ENCODE data around the gene SLC25A33. TPM values are rescaled to one million over a fixed set of nuclear protein-coding genes. Genes with fewer than 3 reads are reported as not detected.

Gene SLC25A33
- polyA plus RNA-seq, 1 donor from 2014 or later = 19.1 TPM

DNA sequence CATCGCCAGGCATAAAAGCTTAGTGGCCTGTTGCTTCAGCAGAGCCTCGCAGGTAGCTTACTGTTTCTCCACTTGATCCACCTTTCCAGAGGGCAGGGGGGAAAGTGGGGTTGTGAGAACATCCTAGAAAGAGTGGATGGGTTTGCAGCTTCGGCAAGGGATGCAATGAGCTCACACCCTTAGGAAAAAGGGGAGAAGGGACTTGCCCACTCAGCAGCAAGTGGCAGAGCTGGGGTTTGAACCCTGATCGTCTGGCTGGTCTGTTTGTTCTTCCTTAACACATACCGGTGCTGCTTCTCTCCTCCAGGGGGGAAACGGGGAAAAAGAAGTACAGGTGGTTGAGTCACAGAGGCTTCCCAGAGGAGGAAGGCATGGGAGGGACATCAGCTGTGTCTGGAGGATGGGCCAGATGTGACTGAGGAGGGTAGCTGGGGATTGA, 50.5 kb downstream of the SLC25A33 start:
- no peaks in the 10 kb centered on the region for H3F3A ChIP-seq (ENCODE audit: insufficient read depth, low read length, poor library complexity, severe bottlenecking)
- no peaks in the 10 kb centered on the region for H3K27me3 ChIP-seq (ENCODE audit: insufficient read depth, low read depth, low read length)
- peak overlapping the region; percentile 83 for H3K4me3 ChIP-seq (ENCODE audit: low read length)
- H3K9me2 ChIP-seq (ENCODE audit: insufficient read depth, low read length) = no peaks in the 10 kb centered on the region
- peak overlapping the region; percentile 75 for H3K9ac ChIP-seq (ENCODE audit: low read length)
- no peaks in the 10 kb centered on the region for H3K36me3 ChIP-seq (ENCODE audit: insufficient read depth, low read length)
- H2AFZ ChIP-seq (ENCODE audit: low read depth, low read length) = no peak overlapping the region
- H4K20me1 ChIP-seq (ENCODE audit: insufficient read depth) = no peaks in the 10 kb centered on the region
- H3K79me2 ChIP-seq (replicated peaks; ENCODE audit: insufficient read depth, low read length) = peaks cover 54% of the 10 kb centered on the region
- H3K9me3 ChIP-seq (ENCODE audit: low read length) = no peaks in the 10 kb centered on the region
- peak overlapping the region; percentile 95 for H3K4me2 ChIP-seq (ENCODE audit: low read length)
- TF ChIP-seq SMC3 (conservative IDR thresholded peaks at IDR 0.05; ENCODE audit: poor library complexity) = no peak
- TF ChIP-seq, protein P1, sequence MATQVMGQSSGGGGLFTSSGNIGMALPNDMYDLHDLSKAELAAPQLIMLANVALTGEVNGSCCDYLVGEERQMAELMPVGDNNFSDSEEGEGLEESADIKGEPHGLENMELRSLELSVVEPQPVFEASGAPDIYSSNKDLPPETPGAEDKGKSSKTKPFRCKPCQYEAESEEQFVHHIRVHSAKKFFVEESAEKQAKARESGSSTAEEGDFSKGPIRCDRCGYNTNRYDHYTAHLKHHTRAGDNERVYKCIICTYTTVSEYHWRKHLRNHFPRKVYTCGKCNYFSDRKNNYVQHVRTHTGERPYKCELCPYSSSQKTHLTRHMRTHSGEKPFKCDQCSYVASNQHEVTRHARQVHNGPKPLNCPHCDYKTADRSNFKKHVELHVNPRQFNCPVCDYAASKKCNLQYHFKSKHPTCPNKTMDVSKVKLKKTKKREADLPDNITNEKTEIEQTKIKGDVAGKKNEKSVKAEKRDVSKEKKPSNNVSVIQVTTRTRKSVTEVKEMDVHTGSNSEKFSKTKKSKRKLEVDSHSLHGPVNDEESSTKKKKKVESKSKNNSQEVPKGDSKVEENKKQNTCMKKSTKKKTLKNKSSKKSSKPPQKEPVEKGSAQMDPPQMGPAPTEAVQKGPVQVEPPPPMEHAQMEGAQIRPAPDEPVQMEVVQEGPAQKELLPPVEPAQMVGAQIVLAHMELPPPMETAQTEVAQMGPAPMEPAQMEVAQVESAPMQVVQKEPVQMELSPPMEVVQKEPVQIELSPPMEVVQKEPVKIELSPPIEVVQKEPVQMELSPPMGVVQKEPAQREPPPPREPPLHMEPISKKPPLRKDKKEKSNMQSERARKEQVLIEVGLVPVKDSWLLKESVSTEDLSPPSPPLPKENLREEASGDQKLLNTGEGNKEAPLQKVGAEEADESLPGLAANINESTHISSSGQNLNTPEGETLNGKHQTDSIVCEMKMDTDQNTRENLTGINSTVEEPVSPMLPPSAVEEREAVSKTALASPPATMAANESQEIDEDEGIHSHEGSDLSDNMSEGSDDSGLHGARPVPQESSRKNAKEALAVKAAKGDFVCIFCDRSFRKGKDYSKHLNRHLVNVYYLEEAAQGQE (IDR thresholded peaks at IDR 0.05; ENCODE audit: borderline replicate concordance) = no peak
- TF ChIP-seq POLR2AphosphoS5 (IDR thresholded peaks at IDR 0.05) = no peak
- no peak for TF ChIP-seq MXI1 (conservative IDR thresholded peaks at IDR 0.05; ENCODE audit: poor library complexity, severe bottlenecking)
- TF ChIP-seq EZH2 (IDR thresholded peaks at IDR 0.05; ENCODE audit: borderline replicate concordance, insufficient read depth, low read length, poor library complexity, severe bottlenecking) = no peak
- TF ChIP-seq, protein P2, sequence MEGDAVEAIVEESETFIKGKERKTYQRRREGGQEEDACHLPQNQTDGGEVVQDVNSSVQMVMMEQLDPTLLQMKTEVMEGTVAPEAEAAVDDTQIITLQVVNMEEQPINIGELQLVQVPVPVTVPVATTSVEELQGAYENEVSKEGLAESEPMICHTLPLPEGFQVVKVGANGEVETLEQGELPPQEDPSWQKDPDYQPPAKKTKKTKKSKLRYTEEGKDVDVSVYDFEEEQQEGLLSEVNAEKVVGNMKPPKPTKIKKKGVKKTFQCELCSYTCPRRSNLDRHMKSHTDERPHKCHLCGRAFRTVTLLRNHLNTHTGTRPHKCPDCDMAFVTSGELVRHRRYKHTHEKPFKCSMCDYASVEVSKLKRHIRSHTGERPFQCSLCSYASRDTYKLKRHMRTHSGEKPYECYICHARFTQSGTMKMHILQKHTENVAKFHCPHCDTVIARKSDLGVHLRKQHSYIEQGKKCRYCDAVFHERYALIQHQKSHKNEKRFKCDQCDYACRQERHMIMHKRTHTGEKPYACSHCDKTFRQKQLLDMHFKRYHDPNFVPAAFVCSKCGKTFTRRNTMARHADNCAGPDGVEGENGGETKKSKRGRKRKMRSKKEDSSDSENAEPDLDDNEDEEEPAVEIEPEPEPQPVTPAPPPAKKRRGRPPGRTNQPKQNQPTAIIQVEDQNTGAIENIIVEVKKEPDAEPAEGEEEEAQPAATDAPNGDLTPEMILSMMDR (IDR thresholded peaks at IDR 0.05; ENCODE audit: poor library complexity, severe bottlenecking) = no peak
- no peak for TF ChIP-seq RAD21 (conservative IDR thresholded peaks at IDR 0.05)
- no peak for TF ChIP-seq EP300 (conservative IDR thresholded peaks at IDR 0.05; ENCODE audit: poor library complexity, severe bottlenecking)
- TF ChIP-seq TAF1 (IDR thresholded peaks at IDR 0.05; ENCODE audit: low read depth) = no peak
- H3K27ac ChIP-seq (ENCODE audit: low read length) = peak overlapping the region; percentile 51

DNA sequence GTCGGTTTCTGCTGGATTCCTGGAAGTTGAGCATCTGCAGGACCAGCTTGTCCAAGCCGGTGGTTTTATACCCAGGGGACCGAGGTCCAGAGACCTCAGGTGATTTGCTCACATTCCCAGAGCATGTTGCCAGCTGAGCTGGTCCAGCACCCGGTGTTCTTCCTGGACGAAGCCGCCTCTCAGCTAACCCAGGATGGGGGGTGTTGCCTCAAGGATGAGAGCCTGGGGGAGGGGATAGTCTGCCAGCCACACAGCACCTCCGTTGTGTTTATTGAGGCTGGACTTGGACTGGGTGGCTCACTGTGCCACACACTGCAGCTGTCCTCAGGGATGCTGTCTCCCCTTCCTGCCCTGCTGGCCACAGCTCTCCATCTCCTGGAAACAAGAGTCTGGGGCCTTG, 50.9 kb downstream of the SLC25A33 start:
- Histone ChIP-seq H3K9me2 (ENCODE audit: insufficient read depth, low read length) (no peaks in the 10 kb centered on the region), H3K79me2 (replicated peaks; ENCODE audit: insufficient read depth, low read length) (peaks cover 59% of the 10 kb centered on the region), H4K20me1 (ENCODE audit: insufficient read depth) (no peaks in the 10 kb centered on the region), H3F3A (ENCODE audit: insufficient read depth, low read length, poor library complexity, severe bottlenecking) (no peaks in the 10 kb centered on the region), H3K27ac (ENCODE audit: low read length) (no peak overlapping the region), H3K27me3 (ENCODE audit: insufficient read depth, low read depth, low read length) (no peaks in the 10 kb centered on the region), H3K4me3 (ENCODE audit: low read length) (peak overlapping the region; percentile 83), H3K9ac (ENCODE audit: low read length) (peak overlapping the region; percentile 75), H3K4me2 (ENCODE audit: low read length) (peak overlapping the region; percentile 95), H3K36me3 (ENCODE audit: insufficient read depth, low read length) (no peaks in the 10 kb centered on the region), H3K9me3 (ENCODE audit: low read length) (no peaks in the 10 kb centered on the region), H2AFZ (ENCODE audit: low read depth, low read length) (no peak overlapping the region)
- TF ChIP-seq EZH2 (IDR thresholded peaks at IDR 0.05; ENCODE audit: borderline replicate concordance, insufficient read depth, low read length, poor library complexity, severe bottlenecking) (no peak), TAF1 (IDR thresholded peaks at IDR 0.05; ENCODE audit: low read depth) (no peak), RAD21 (conservative IDR thresholded peaks at IDR 0.05) (no peak), POLR2AphosphoS5 (IDR thresholded peaks at IDR 0.05) (no peak), MXI1 (conservative IDR thresholded peaks at IDR 0.05; ENCODE audit: poor library complexity, severe bottlenecking) (no peak), SMC3 (conservative IDR thresholded peaks at IDR 0.05; ENCODE audit: poor library complexity) (no peak), EP300 (conservative IDR thresholded peaks at IDR 0.05; ENCODE audit: poor library complexity, severe bottlenecking) (no peak)
- TF ChIP-seq, protein P2 (IDR thresholded peaks at IDR 0.05; ENCODE audit: poor library complexity, severe bottlenecking) = no peak
- TF ChIP-seq, protein P1 (IDR thresholded peaks at IDR 0.05; ENCODE audit: borderline replicate concordance) = no peak

Data from neural cell (in vitro differentiated cells).